Epithelial cell of esophagus (primary cell): ENCODE measurements around the gene SLC6A8.

ENCODE experiments used
- DNase-seq: peaks from one replicate; pipeline ENCODE4 v3.0.0; 2010; ENCODE audit warnings: low read depth
- H3K4me3 ChIP-seq: 2 replicates; pipeline ENCODE4 v1.5.1; 2011; ENCODE audit warnings: mild to moderate bottlenecking, low read length, control low read depth
- TF ChIP-seq, protein P1 (sequence below): IDR thresholded peaks from 2 replicates; pipeline ENCODE4 v1.5.1; 2011; ENCODE audit warnings: low read depth, mild to moderate bottlenecking, low read length, control low read depth, inconsistent platforms; ENCODE audit not compliant: insufficient read depth; ENCODE audit errors: missing control alignments

The SLC6A8 gene

DNA sequence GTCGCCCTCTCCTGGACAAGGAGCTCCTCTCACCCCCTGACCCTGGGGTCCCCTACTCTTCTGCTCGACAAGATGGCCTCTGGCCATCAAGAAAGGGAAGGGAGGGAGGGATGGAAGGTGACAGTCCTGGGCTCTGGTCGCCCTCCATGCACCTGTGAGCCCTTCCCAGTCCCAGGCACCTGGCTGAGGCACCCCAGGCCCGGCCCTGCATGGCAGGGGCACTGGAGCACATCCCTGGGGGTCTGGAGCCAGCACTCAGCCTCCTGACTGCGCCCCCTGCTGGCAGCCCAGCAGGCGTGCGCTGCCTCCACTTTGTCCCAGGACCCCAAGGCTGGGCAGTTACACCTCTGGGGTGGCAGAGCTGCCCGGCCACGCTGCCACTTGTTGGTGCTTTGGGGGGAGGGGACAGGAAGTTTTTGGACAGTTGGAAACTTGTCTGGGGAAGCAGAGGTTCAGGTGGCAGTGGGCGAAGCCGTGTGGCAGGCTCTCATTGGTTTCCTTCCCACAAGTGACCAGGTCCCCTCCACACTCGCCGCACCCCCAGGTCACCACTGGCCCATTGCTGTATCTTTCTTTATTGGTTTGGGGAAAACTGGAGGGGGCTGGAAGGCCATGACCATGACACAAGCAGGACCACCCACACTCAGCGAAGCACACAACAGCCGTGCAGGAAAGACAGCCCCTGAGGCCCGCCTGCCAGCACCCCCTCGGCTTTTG is 18.4 kb upstream of the SLC6A8 start:
- TF ChIP-seq, protein P1, sequence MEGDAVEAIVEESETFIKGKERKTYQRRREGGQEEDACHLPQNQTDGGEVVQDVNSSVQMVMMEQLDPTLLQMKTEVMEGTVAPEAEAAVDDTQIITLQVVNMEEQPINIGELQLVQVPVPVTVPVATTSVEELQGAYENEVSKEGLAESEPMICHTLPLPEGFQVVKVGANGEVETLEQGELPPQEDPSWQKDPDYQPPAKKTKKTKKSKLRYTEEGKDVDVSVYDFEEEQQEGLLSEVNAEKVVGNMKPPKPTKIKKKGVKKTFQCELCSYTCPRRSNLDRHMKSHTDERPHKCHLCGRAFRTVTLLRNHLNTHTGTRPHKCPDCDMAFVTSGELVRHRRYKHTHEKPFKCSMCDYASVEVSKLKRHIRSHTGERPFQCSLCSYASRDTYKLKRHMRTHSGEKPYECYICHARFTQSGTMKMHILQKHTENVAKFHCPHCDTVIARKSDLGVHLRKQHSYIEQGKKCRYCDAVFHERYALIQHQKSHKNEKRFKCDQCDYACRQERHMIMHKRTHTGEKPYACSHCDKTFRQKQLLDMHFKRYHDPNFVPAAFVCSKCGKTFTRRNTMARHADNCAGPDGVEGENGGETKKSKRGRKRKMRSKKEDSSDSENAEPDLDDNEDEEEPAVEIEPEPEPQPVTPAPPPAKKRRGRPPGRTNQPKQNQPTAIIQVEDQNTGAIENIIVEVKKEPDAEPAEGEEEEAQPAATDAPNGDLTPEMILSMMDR = peak; percentile 71
- H3K4me3 ChIP-seq = no peak overlapping the region
- no peak for DNase-seq

DNA sequence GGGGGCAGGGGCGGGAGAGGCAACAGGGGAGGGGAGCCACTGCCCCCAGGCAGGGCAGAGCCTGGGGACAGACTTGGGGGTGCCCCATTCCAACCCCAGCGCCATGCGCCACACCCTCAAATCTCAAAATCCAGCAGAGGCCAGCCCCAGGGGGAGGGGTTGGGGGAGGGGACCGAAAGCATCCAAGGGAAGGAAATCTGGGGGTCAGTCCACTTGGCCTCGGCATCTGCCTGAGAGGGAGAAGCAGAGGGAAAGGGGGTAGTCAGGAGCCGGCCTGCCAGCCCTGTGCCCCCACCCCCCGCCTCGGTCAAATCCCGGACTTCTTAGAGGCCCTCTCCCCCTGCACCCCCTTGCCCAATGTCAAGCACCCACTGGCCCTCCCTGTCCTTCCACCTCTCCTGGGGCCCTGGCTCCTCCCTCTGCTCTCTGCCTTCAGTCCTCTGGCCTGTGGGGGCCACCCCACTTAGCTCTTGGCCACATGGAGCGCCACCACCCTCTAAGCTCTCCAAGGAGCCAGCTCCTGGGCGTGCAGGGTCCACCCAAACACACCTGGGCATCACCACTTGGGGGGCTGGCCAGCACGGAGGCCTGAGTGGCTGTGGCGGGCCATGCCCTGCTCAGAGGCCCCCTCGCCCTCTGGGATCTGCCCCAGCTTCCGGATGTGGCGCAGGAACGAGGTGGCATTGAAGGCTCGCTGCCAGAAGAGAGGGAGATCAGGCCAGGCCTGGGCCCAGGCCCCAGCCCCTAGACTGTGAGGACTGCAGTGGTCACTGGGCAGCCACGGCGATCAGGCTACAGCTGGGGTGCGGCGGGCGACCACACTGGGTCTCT is 17.6 kb upstream of the SLC6A8 start:
- no peak overlapping the region for H3K4me3 ChIP-seq
- TF ChIP-seq, protein P1 = no peak
- no peak for DNase-seq

DNA sequence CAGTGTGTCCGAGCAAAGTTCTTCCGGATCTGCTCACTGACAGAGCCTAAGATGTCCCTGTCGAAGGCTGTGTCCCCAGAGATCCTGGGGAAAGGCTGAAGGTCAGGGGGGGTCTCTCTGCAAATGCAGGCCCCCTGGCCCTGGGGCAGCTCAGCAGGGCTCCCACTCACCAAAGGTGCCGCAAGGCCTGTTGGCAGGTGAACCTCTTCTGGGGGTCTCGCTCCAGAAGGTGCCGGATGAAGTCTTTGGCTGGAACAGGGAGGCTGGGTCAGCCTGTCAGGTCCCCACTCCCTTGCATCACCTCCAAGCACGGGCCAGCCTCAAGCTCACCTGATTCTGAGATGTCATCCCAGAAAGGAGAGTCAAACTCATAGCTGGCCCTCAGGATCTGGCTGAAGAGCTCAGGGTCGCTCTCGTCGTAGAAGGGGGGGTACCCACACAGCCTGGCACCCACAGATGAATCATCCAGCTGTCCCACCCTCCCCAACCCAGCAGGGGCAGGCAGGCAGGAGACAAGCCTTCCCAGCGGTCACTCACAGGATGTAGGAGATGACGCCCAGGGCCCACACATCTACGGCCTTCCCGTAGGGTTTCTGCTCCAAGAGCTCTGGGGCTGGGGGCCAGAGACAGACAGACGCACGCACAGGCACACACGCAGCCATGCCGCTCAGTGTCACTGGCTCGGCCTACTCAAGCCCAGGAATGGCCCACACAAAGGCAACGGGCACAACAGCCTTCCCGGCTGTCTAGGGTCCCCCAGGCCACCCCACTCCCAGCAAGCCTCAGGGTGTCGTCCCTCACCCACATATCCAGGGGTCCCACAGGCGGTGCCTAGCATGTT is 16.8 kb upstream of the SLC6A8 start:
- TF ChIP-seq, protein P1 = no peak
- H3K4me3 ChIP-seq = no peak overlapping the region
- no peak for DNase-seq

DNA sequence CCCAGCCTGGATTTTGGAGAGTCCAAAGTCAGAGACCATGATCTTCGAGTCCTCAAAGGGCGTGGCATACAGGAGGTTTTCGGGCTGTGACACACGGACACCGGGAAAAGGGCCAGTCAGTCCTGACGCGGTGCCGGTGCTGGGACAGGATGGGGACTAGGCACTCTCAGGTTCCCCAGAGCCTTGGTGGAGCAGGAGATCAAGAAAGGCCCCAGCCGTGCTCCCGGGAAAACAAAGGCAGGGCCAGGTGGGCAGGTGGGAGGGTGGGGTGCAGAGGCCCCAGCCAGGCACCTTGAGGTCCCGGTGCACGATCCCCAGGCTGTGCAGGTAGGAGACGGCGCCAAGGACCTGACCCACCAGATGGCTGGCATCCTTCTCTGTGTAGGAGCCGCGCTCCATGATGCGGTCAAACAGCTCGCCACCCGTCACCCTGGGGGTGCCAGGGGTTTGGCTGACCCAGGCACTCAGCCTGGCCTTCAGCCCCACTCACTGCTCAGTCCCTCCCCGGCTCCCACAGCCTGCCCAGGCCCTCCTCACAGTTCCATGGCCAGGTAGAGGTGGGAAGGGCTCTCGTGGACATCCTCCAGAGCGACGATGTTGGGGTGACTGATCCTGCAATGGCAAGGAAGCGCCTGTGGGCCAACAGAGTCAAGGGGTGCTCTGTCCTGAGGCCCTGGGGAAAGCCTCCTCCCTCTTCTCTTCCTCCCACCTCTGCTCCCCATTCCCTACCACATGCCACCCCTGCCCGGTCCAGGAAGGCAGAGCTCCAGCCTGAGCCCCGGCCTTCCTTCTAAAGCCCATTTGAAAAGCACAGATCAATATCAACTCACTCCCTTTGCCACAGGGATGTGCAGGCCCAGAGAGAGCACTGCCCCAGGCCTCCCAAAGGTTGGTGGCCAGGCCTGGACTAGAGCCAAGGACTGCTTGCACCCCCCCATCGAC is 15.9 kb upstream of the SLC6A8 start:
- no peak for DNase-seq
- TF ChIP-seq, protein P1 = no peak
- no peak overlapping the region for H3K4me3 ChIP-seq

DNA sequence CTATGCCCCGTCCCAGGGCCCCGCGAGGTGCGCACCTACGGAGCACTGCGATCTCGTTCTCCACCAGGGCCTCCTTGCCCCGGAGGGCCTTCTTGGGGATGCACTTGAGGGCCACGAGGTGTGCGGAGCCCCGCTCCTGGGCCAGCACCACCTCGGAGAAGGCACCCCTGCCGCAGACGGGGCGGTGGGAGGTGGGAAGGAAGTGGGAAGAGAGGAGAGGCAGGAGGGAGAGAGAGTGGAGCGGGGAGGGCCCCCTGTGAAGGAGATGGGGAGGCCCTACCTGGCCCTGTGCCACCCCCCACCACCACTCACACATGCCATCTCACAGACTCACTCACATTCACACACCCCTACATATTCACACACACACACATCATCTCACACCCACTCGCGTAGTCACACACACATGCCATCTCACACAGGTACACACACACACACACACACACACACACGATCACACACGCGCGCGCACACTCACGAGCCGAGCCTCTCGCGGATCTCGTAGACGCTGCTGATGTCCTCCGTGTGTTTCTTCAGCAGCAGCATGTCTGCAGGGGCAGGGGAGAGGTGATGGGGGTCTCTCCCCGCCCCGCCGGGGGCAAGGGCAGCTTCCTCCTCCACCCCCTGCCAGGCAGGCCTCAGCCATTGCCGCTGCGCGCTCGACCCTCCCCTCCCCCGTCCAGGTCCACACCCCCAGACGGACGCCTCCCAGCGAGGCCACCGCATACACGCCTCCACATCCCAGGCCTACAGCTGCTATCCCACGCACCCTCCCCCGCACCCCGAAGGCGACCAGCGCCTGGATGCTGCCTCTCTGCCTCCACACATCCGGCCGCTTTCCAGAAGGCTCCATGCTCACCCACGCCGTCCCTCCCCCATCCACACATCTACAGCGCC is 14.9 kb upstream of the SLC6A8 start:
- TF ChIP-seq, protein P1 = no peak
- DNase-seq = no peak

More for the DNA sequence above, 14.9 kb upstream of the SLC6A8 start:
- no peak overlapping the region for H3K4me3 ChIP-seq
